Measurements from ENCODE around the gene HHIPL2.
"Not testable (repeated sequence)": the region's sequence is repeated elsewhere in the genome, so short reads cannot be mapped to it uniquely, and the experiment has no call there.

- TF ChIP-seq CTCF, POLR2A (IDR thresholded peaks at IDR 0.05): not testable (repeated sequence)
These were observed 58.4 kb downstream of the HHIPL2 start for GRCh38 chr1:222489496-222489895.
